Jurkat, Clone E6-1 (cell line): ENCODE measurements around the gene METRN.
"Not testable (repeated sequence)": the region's sequence is repeated elsewhere in the genome, so short reads cannot be mapped to it uniquely, and the experiment has no call there.

ENCODE experiments used
- DNase-seq: peaks from one replicate; pipeline ENCODE4 v3.0.0-alpha.2; 2011; ENCODE audit warnings: low read depth, low spot score
- H3K4me3 ChIP-seq: 2 replicates; pipeline ENCODE4 v1.5.1; 2011; ENCODE audit warnings: mild to moderate bottlenecking, low read length, control low read depth, moderate library complexity

Gene METRN

GRCh38 chr16:706189-707061 is 8.5 kb upstream of the METRN start:
- H3K4me3 ChIP-seq: no peak overlapping the region

DNA sequence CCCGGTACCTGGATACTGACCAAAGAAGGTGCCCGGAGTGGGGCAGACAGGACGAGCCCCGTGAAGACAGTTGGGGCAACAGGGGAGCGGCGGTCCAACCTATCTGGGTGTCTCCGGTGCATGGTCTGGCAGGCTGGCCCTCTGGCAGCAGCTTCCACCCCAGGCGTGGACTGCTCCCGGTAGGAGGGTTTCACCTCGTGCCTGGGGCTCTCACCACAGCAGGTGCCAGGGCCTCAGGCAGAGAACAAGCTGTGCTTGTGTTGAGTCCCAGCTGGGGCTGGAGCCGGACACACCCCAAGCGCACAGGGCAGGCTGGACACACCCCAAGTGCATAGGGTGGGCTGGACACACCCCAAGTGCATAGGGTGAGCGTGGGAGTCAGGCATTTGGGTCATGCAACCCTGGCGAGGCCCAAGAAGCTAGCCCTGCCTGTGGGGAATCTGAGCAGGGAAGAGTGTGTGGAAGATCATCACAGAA is 7.8 kb upstream of the METRN start:
- no peak for DNase-seq
- H3K4me3 ChIP-seq: no peak overlapping the region

More at GRCh38 chr16:706189-707061, 8.5 kb upstream of the METRN start:
- no peak for DNase-seq

DNA sequence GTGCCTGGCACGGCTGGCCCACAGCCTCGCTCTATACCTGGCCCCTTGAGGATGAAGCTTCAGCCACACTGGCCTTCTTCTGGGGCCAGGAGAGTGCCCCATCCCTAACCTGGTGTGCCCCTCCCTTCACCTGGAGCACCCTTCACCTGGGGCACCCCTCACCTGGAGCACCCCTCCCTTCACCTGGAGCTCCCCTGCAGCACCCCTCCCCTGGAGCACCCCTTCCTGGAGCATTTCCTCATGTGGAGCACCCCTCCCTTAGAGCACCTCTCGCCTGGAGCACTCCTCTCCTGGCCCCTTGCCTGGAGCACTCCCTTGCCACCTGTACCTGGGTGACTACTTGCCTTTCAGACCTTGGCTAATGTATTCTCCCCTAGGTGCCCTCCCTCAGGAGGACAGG is 6.9 kb upstream of the METRN start:
- DNase-seq: no peak
- H3K4me3 ChIP-seq: no peak overlapping the region

DNA sequence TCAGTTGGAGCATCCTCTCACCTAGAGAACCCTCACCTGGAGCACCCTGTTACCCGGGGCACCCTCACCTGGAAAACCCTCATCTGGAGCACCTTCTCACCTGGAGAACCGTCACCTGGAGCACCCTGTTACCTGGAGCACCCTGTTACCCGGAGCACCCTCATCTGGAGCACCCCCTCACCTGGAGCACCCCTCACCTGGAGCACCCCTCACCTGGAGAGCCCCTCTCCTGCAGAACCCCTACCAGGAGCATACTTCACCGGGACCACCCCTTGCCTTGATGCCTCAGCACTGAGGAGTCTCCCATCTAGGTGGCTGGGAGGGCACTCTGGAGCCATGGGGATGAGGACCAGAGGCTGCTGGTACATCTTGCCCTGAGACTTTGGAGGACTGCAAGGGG is 6.0 kb upstream of the METRN start:
- DNase-seq: no peak
- no peak overlapping the region for H3K4me3 ChIP-seq

DNA sequence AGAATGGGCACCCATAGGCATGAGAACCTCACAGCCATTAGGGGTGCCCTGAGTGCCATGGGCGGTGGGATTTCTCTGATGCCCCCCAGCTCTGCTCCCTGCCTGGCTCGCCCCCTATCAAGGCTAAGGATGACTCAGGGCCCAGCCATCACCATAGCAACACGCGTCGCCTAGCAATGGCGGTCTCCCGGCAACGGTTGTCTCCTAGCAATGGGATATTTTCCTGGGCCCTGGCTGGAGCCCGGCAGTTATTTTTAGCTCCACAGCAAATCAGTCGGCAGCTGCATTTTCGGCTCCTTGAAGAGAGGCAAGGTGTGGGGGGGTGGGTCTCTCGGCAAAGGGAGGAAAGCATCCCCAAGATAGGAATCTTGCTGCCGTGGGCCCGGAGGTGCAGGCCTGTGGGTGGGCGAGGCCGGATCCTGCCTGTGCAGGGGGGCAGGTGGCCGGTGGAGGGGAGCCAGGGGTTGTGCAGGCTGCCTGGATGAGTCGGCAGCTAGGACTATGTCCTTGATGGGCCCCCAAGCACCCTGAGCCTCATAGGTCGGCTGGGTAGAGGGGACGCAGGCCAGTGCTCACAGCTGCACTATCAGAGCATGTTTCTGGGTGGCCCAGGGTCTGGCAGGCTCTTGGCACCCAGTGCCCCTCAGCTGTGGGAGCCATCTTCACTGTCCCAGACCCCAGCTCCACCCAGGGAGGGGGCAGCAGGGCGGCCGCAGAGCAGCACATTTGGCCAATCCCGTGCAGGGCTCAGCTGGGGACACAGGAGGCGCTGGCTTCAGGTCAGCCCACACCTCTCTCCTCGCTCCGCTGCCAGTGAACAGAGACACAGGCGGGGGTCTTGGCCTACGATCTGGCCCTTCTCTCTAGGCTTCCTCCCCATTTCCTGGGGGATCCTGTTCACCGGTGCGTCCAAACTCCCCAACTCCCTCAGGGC is 5.1 kb upstream of the METRN start:
- no peak overlapping the region for H3K4me3 ChIP-seq
- peak; percentile 43 for DNase-seq

DNA sequence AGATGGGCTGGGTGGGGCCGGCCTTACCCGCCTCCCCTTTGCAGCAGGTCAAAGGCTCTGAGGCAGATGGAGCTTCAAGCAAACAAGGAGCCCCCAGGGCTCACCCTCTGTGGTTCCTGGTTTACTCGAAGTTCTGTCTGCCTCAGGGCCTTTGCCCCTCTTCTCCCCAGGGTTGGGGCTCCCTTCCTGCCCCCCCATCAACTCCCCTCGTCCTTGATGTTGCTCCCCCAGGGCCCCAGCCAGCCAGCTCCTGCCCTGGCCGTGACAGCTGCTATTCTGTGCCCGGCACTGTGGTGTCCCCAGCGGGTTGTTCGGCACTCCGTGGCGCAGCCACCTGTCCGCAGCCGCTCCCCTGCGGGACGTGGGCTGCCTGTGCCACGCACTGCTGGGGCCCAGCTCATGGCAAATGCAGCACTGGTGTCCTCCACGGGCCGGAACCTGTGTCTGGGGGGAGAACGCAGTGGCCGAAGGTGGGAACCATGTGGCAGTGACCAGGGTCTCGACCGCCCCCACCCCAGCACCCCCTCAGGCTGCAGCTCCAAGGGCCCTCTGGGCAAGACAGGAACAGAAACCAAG is 4.3 kb upstream of the METRN start:
- no peak overlapping the region for H3K4me3 ChIP-seq
- no peak for DNase-seq

DNA sequence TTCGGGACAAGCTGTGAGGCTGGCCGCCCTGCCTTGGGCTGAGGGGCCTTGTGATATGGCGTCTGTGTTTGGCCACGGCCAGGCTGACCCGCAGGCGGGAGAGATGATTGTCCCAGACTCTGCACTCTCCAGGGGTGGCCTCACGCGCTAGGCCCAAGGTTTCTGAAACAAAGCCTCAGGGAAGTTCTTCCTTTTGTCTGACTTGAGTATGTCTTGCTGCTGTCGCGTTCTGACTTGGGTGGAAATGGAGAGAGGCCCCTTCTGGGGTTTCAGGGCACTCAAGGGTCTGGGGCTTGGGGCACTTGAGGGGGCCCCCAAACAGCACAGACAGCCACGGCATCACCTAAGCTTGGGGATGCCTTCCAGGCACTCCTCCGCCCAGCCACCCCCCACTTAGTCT is 3.8 kb upstream of the METRN start:
- no peak overlapping the region for H3K4me3 ChIP-seq
- no peak for DNase-seq

DNA sequence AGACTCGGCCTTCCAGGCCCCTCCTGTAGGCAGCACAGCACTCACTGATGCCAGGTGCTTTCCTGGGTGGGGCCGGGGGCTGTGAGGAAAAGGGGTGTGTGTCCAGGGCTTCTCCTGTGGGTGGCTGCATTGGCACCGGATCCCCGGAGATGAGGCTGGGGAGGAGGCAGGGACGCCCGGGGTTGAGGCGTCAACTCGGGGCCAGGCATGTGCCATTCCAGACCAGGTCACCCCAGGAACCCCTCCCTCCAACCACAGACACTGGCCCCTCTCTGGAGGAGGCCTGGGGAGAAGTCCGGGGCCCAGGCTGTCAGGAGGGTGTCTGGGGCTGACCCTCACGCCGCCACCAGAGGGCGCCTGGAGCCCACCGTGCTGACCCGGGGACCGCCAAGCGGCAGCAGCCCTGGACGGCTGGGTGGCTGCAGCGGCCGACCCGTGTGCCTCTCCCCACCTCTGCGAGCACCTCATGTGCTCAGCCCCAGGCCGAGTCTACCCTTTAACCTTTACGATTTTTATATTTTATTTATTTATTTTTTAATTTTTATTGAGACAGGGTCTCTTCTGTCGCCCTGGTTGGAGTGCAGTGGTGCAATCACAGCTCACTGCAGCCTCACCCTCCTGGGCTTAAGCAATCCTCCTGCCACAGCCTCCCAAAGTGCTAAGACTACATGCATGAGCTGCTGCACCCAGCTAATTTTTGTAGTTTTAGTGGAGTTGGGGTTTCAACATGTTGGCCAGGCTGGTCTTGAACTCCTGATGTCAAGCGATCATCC is 3.2 kb upstream of the METRN start:
- DNase-seq: no peak
- no peak overlapping the region for H3K4me3 ChIP-seq

GRCh38 chr16:712740-713250 is 2.1 kb upstream of the METRN start:
- not testable (repeated sequence) for H3K4me3 ChIP-seq
- DNase-seq: peak; percentile 63

DNA sequence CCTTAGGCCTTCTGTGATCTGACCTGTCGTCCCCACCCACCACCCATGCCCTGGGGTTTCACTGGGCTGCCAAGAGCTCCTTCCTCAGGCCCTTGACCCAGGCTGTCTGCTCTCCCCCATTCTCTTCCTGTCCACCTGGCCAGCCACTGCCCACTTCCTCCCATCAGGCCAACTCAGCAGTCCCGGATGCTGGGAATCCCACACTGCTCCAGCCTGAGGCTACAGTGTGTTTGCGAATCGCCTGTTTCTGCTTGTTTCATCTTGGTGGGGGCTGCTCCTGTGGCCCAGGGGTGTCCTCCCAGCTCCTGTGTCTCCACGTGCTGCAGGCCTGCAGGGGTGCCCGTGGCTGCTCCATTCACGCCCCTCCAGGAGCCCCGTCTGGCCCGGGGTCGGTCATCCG is 839 bp upstream of the METRN start:
- no peak for DNase-seq
- no peak overlapping the region for H3K4me3 ChIP-seq

- no peak for DNase-seq
- H3K4me3 ChIP-seq: peak overlapping the region; percentile 53
These were observed 720 bp downstream of the METRN start for GRCh38 chr16:715477-716199.

DNA sequence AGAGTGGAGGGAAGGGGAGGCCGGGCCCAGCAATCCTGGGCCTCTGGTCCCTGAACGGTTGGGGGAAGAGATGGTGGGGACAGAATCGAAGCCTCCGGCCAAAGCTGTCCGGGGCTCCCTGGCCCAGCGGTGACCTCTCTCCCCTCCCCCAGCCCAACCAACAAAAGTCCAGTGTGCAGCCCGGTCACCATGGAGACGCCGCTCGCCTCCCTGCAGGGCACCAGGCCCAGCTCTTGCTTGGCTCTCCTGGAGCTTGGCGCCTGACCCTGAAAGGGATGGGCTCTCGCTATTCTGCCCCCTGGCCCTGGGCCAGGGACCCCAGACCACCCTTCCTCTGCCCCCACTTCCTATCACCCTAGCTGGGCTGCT is 1.3 kb downstream of the METRN start:
- DNase-seq: no peak

GRCh38 chr16:716768-717325 is 1.9 kb downstream of the METRN start:
- no peak overlapping the region for H3K4me3 ChIP-seq
- DNase-seq: no peak

More for the DNA sequence above, 1.3 kb downstream of the METRN start:
- no peak overlapping the region for H3K4me3 ChIP-seq

DNA sequence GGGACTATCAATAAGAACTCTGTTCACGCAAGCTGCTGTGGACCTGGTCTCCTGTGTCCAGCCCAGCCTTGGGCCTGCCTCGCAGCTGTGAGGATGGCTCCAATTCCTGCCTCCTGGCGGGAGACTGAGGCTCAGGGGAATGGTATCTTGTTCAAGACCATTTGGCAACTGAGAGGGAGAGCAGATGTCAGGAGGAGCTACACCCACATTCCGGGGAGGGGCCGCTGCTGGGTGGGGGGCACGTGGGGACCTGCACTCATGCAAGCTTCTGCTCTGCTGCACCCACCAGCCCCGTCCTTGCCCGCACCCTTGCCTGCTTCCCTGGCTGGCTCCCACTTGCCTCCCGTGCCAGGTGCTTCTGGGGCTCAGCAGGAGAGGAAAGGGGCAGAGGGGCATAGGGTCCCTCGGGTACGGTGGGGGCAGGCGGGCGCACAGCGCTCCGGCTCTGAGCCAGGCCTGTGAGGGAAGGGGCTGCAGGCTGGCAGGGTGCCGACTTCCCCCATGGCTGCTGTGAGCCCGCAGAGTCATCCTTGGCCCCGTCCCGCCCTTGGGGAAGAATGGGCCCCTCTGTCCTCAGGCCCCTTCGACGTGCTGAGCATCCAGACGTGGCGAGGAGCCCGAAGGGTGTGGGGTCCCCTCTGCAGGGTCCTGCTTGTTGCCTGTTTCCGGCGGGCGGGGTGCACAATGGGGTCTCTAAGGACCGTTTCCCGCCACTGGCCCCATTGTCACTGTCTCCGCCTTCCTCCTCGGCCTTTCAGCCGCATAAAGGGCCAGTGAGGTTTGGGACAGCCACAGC is 2.7 kb downstream of the METRN start:
- no peak for DNase-seq
- H3K4me3 ChIP-seq: no peak overlapping the region

DNA sequence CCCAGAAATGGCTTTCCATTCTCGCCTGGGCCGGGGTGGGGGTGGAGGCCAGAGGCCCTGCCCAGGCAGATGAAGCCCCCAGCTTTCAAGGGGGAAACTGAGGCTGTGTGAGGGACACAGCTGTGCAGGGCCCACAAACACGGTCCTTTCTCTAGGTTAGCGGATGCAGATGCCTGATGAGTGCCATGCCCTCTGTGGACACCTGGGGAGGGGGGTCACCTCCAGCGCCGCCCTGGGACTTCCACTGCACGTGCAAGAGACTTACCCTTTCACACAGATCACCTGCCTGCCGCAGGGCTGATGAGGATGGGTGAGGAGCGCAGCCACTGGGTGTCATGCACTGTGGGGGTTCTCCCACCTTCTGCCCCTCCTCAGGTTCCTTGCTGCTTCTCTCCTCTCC is 3.5 kb downstream of the METRN start:
- DNase-seq: no peak
- no peak overlapping the region for H3K4me3 ChIP-seq

DNA sequence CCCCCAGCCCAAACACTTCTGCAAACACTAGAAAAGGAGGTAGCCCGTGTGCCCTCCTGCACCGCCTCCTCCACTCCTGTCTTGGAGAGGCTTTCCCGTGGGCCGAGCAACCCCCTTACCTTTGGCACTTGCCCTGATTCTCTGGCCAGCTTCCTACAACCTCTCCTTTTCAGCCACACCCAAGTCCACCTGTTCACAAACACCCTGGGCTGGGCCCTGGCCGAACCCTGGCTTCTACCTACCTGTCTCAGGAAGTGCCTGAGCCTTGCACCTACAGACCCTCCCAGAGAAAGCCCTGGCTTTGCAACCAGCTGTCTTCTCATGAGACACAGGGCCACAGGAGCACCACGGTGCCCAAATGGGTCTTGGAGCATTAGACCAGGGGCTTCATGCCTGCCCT is 4.0 kb downstream of the METRN start:
- no peak for DNase-seq
- H3K4me3 ChIP-seq: no peak overlapping the region

DNA sequence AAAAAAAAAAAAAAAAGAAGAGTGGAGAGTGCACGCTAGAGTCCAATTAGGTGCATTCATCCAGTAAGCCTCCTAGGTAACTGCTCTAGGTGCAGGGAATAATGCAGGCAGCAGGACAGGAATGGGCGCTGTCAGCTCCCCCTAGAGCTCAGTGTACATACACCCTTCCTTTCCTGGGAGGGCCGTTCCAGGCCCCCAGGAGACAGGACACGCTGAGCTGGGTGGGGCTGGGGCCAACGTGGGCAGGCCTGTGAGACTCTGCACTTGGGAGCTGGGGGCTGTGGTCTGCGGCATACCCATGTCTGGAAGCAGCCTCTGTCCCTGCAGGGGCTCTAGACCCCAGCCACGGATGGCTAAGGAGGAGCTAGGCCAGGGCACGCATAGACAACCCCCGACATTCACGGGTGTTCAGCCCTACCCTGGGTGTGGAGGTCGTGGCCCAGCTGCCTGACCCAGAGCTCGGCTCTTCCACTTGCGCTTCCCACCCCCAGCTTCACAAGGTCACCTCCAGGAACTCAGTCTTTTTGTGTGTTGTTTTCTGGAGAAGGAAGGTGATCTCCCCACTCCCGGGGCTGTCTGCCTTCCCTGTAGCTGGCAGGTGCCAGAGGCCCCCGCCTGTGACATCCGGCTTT is 5.0 kb downstream of the METRN start:
- peak overlapping the region; percentile 73 for H3K4me3 ChIP-seq
- DNase-seq: peak; percentile 37
